WTC11 (cell line): ENCODE measurements around the gene TOMM40L. TPM values are rescaled to one million over a fixed set of nuclear protein-coding genes. Genes with fewer than 3 reads are reported as not detected.
A peak's percentile ranks its signal among the peaks of the same experiment; 100 is the strongest.

Source experiments
- ATAC-seq: fragments of 200-7000 bp; cut with Tn5 transposase; 2 replicates; pipeline ENCODE4 v1.10.0; 2021; ENCODE audit warnings: mild to moderate bottlenecking, moderate library complexity
- CTCF ChIA-PET: fragments of 300-600 bp; sonication (Branson Sonifier 250); formaldehyde crosslinking; loops from one replicate; lab custom pipeline; 2021; ENCODE audit warnings: antibody characterized with exemption; lab: Charles Lee
- POLR2A ChIA-PET: fragments of 350-600 bp; sonication (Branson Sonifier 250); formaldehyde crosslinking; loops from one replicate; lab custom pipeline; 2021; ENCODE audit warnings: antibody characterized with exemption; lab: Charles Lee
- DNase-seq: peaks from one replicate; pipeline ENCODE4 v3.0.0; 2021; ENCODE audit warnings: low spot score
- H3K27ac Mint-ChIP-seq: 2 replicates; pipeline ENCODE4 v1.8.0; 2021; ENCODE audit warnings: mixed read lengths
- H3K27me3 Mint-ChIP-seq: 2 replicates; pipeline ENCODE4 v1.8.0; 2021; ENCODE audit warnings: low read depth, mild to moderate bottlenecking, moderate library complexity, mixed read lengths
- H3K36me3 Mint-ChIP-seq: 2 replicates; pipeline ENCODE4 v1.8.0; 2021; ENCODE audit warnings: mixed read lengths
- H3K4me1 Mint-ChIP-seq: 2 replicates; pipeline ENCODE4 v1.8.0; 2022; ENCODE audit warnings: mixed read lengths
- H3K4me3 Mint-ChIP-seq: 2 replicates; pipeline ENCODE4 v1.8.0; 2021; ENCODE audit warnings: mild to moderate bottlenecking, moderate library complexity, mixed read lengths
- H3K9me3 Mint-ChIP-seq: 2 replicates; pipeline ENCODE4 v1.8.0; 2021; ENCODE audit warnings: mixed read lengths
- E2F5 ChIP-seq: sonication (generic); formaldehyde crosslinking; IDR thresholded peaks from 2 replicates; pipeline ENCODE4 v1.8.1; 2022; ENCODE audit warnings: mild to moderate bottlenecking, moderate library complexity, missing genetic modification reagents
- FOXP1 ChIP-seq: sonication (generic); formaldehyde crosslinking; IDR thresholded peaks from 2 replicates; pipeline ENCODE4 v1.8.0; 2022; ENCODE audit warnings: missing genetic modification reagents, mild to moderate bottlenecking, moderate library complexity, borderline replicate concordance
- FOXP4 ChIP-seq: sonication (generic); formaldehyde crosslinking; IDR thresholded peaks from 2 replicates; pipeline ENCODE4 v1.8.0; 2022; ENCODE audit warnings: mild to moderate bottlenecking, missing genetic modification reagents
- HMGXB4 ChIP-seq: sonication (generic); formaldehyde crosslinking; IDR thresholded peaks from 2 replicates; pipeline ENCODE4 v1.8.1; 2023; ENCODE audit warnings: mild to moderate bottlenecking, moderate library complexity, missing genetic modification reagents
- MAX ChIP-seq: sonication (generic); formaldehyde crosslinking; IDR thresholded peaks from 2 replicates; pipeline ENCODE4 v1.8.0; 2022; ENCODE audit warnings: mild to moderate bottlenecking, missing genetic modification reagents
- NFYB ChIP-seq: sonication (generic); formaldehyde crosslinking; conservative IDR thresholded peaks from 2 replicates; pipeline ENCODE4 v1.8.0; 2022; ENCODE audit warnings: low read depth, missing genetic modification reagents
- NR1H2 ChIP-seq: sonication (generic); formaldehyde crosslinking; IDR thresholded peaks from 2 replicates; pipeline ENCODE4 v1.9.0; 2021; ENCODE audit warnings: mild to moderate bottlenecking, moderate library complexity, missing genetic modification reagents
- NR2C2 ChIP-seq: sonication (generic); formaldehyde crosslinking; IDR thresholded peaks from 2 replicates; pipeline ENCODE4 v1.8.0; 2022; ENCODE audit warnings: mild to moderate bottlenecking, missing genetic modification reagents
- PRDM15 ChIP-seq: sonication (generic); formaldehyde crosslinking; IDR thresholded peaks from 2 replicates; pipeline ENCODE4 v1.8.0; 2022; ENCODE audit warnings: missing genetic modification reagents
- TCF7 ChIP-seq: sonication (generic); formaldehyde crosslinking; IDR thresholded peaks from 2 replicates; pipeline ENCODE4 v1.8.0; 2022; ENCODE audit warnings: mild to moderate bottlenecking, low read depth, missing genetic modification reagents, moderate library complexity
- TP53 ChIP-seq: sonication (generic); formaldehyde crosslinking; IDR thresholded peaks from 2 replicates; pipeline ENCODE4 v1.8.1; 2023; ENCODE audit warnings: mild to moderate bottlenecking, missing genetic modification reagents
- USF2 ChIP-seq: sonication (generic); formaldehyde crosslinking; IDR thresholded peaks from 2 replicates; pipeline ENCODE4 v1.8.1; 2023; ENCODE audit warnings: mild to moderate bottlenecking, missing genetic modification reagents, moderate library complexity
- ZBTB21 ChIP-seq: sonication (generic); formaldehyde crosslinking; IDR thresholded peaks from 2 replicates; pipeline ENCODE4 v1.8.1; 2023; ENCODE audit warnings: mild to moderate bottlenecking, missing genetic modification reagents, borderline replicate concordance
- ZNF121 ChIP-seq: sonication (generic); formaldehyde crosslinking; IDR thresholded peaks from 2 replicates; pipeline ENCODE4 v1.8.0; 2023; ENCODE audit warnings: missing genetic modification reagents
- ZNF138 ChIP-seq: sonication (generic); formaldehyde crosslinking; conservative IDR thresholded peaks from 2 replicates; pipeline ENCODE4 v1.8.1; 2022; ENCODE audit warnings: mild to moderate bottlenecking, moderate library complexity, missing genetic modification reagents
- ZNF263 ChIP-seq: sonication (generic); formaldehyde crosslinking; IDR thresholded peaks from 2 replicates; pipeline ENCODE4 v1.8.1; 2022; ENCODE audit warnings: low read depth, mild to moderate bottlenecking, moderate library complexity, missing genetic modification reagents
- ZNF425 ChIP-seq: fragments of 250-450 bp; sonication (Bioruptor Pico); conservative IDR thresholded peaks from 2 replicates; pipeline ENCODE4 v1.9.0; 2021; ENCODE audit warnings: mild to moderate bottlenecking
- ZNF532 ChIP-seq: fragments of 250-450 bp; sonication (Bioruptor Pico); IDR thresholded peaks from 2 replicates; pipeline ENCODE4 v1.9.0; 2021; ENCODE audit warnings: mild to moderate bottlenecking, borderline replicate concordance
- total RNA-seq: library from RNA; stranded (reverse); gene quantifications from 3 replicates; pipeline ENCODE4 v1.2.3, GENCODE V29; 2021

The TOMM40L gene
- total RNA-seq, 1 experiment from 2014 or later = 16.9 TPM

GRCh38 chr1:161258439-161259344 is 32.8 kb downstream of the TOMM40L start, which contains the start of gene PCP4L1:
Gene PCP4L1, plus strand, starts transcription at chr1:161258745. Its CDS starts 230 bp downstream, at chr1:161258975.
- Mint-ChIP-seq H3K4me1 (peaks cover 22% of the 10 kb centered on the region), H3K9me3 (peaks cover 31% of the 10 kb centered on the region), H3K4me3 (peak within 1 kb of the TSS; percentile 65), H3K36me3 (peaks cover 19% of the 10 kb centered on the region), H3K27me3 (peaks cover 70% of the 10 kb centered on the region), H3K27ac (no peak within 1 kb of the TSS)
- POLR2A ChIA-PET = interaction anchor here (0.6 to 1.2 kb wide), 5 partner anchors 16 to 954 kb away, joined by 4 to 6 read pairs (median 4); partner anchors contain the start of gene SDHC
- CTCF ChIA-PET = interaction anchor here (0.6 to 2.0 kb wide), 21 partner anchors 8 to 161 kb away, joined by 3 to 21 read pairs (median 4); partner anchors contain the start of genes ADAMTS4, APOA2, NDUFS2 and NR1I3
- DNase-seq (peak; percentile 87), ATAC-seq (peak; percentile 97)
- peak; percentile 78 for TF ChIP-seq MAX (CRISPR knock-in tag)
- TF ChIP-seq NR2C2 (CRISPR knock-in tag) = no peak
- no peak for TF ChIP-seq ZNF121
- peak; percentile 37; the same call in 1 of the 2 replicates for TF ChIP-seq PRDM15
- no peak for TF ChIP-seq ZNF532
- no peak for TF ChIP-seq USF2 (CRISPR knock-in tag)
- TF ChIP-seq FOXP4 (CRISPR knock-in tag) = 0 out of 2 replicates have a peak, but pooled peaks have one; percentile 35
- TF ChIP-seq ZNF425 (CRISPR knock-in tag) = no peak
- peak; percentile 30; the same call in 1 of the 2 replicates for TF ChIP-seq E2F5 (CRISPR knock-in tag)
- peak; percentile 18; the same call in 1 of the 2 replicates for TF ChIP-seq FOXP1 (CRISPR knock-in tag)
- no peak for TF ChIP-seq ZNF138 (CRISPR knock-in tag)
- TF ChIP-seq ZNF263 (CRISPR knock-in tag) = no peak
- peak; percentile 59; the same call in 1 of the 2 replicates for TF ChIP-seq HMGXB4 (CRISPR knock-in tag)
- no peak for TF ChIP-seq ZBTB21 (CRISPR knock-in tag)
- TF ChIP-seq TP53 (CRISPR knock-in tag) = no peak
- TF ChIP-seq TCF7 (CRISPR knock-in tag) = no peak
- TF ChIP-seq NR1H2 = no peak
- peak; percentile 83 for TF ChIP-seq NFYB
